Heart left ventricle (tissue), 16 donors: Measurements from ENCODE around the gene RAD51B. TPM values are rescaled to one million over a fixed set of nuclear protein-coding genes. Genes with fewer than 3 reads are reported as not detected.

Experiments
- ATAC-seq, 4 donors: fragments of 200-7000 bp; cut with Tn5 transposase; one replicate each; pipeline ENCODE4 v1.9.1; 2020 to 2022; ENCODE audit warnings: moderate library complexity in 4 of 4, mild to moderate bottlenecking in 3 of 4, moderate number of reproducible peaks in 1 of 4
- DNase-seq, 5 donors: peaks; one replicate each; pipeline ENCODE4 v3.0.0-alpha.2; 2020
- H3K27ac ChIP-seq, 12 donors: fragments of 200-600 bp; sonication (generic) in 4 of 12; one replicate each; pipeline versions ENCODE4 v1.5.0 to v1.8.0; 2016 to 2022; ENCODE audit warnings: mild to moderate bottlenecking in 2 of 12
- H3K27me3 ChIP-seq, 9 donors: fragments of 200-600 bp; sonication (generic) in 2 of 9; one replicate each; pipeline versions ENCODE4 v1.5.1 to v1.8.0; 2016 to 2022; ENCODE audit warnings: mild to moderate bottlenecking in 3 of 9
- H3K36me3 ChIP-seq, 9 donors: fragments of 200-600 bp; sonication (generic) in 2 of 9; one replicate each; pipeline versions ENCODE4 v1.5.0 to v1.8.0; 2018 to 2022; ENCODE audit warnings: mild to moderate bottlenecking in 2 of 9
- H3K4me1 ChIP-seq, 12 donors: fragments of 200-600 bp; sonication (generic) in 4 of 12; one replicate each; pipeline versions ENCODE4 v1.5.0 to v1.8.0; 2016 to 2022; ENCODE audit warnings: mild to moderate bottlenecking in 3 of 12
- H3K4me3 ChIP-seq, 12 donors: fragments of 200-600 bp; sonication (generic) in 4 of 12; one replicate each; pipeline versions ENCODE4 v1.5.0 to v1.8.0; 2017 to 2022; ENCODE audit warnings: mild to moderate bottlenecking in 9 of 12, moderate library complexity in 4 of 12
- H3K9me3 ChIP-seq, 12 donors: fragments of 200-600 bp; sonication (generic) in 4 of 12; one replicate each; pipeline versions ENCODE4 v1.5.0 to v1.8.0; 2016 to 2022; ENCODE audit warnings: mild to moderate bottlenecking in 1 of 12
- POLR2A ChIP-seq, 2 donors: fragments of 450-650 bp; IDR thresholded peaks; one replicate each; pipeline ENCODE4 v1.6.1; 2017; ENCODE audit warnings: antibody characterized with exemption in 2 of 2, mild to moderate bottlenecking in 2 of 2, moderate library complexity in 2 of 2
- WGBS, 4 donors: extraction: QIAGEN DNeasy Blood & Tissue Kit in 2 of 4; methylation state at CpG; one replicate each; pipeline versions ENCODE4 v1.1.5 to v1.1.7; 2013 to 2018; 5-methylcytosine and 5-hydroxymethylcytosine counted together
- intact Hi-C, 10 donors: fragments of 100-400 bp; cut with DNase I; formaldehyde crosslinking; loops; one replicate each; pipeline versions ENCODE4 v1.11.1 to v1.14.2; 2022
- polyA plus RNA-seq, 2 donors: library from polyadenylated mRNA; stranded (reverse); fragments of 200-250 nt; gene quantifications; one replicate each; pipeline ENCODE4 v1.2.3, GENCODE V29; 2013
- total RNA-seq, 9 donors: library from RNA; depleted of rRNA in 2 of 9; stranded (reverse); fragments of >200 nt in 2 of 9; fragmentation: NEBNext Ultra II Directional in 3 of 9; extraction: Animal tissue kit (Norgen Biotek cat#: 25700) in 3 of 9; gene quantifications; one replicate each; pipeline versions ENCODE4 v1.1.0 to v1.2.4, GENCODE V29; 2016 to 2023
- TF ChIP-seq, protein P1 (sequence below), 12 donors: fragments of 200-600 bp; sonication (generic) in 4 of 12; IDR thresholded peaks; one replicate each; pipeline versions ENCODE4 v1.5.0 to v1.8.0; 2018 to 2022; ENCODE audit warnings: antibody characterized with exemption in 12 of 12, mild to moderate bottlenecking in 5 of 12
- donor health status: ischemic (EF 13 %, LVEDD 7.1; RV severe dilation, severe dysfunction).
- donor health status: healthy with polysubstance abuse.
- donor health status: DM: no; HTN: yes; CAD: no.
- donor health status: DM: no; HTN: no; CAD: no.
- donor health status: ischemic (EF 25% LVEDD 6.9; RV normal size, moderate dysfunction).
- donor health status: ischemic (EF 25% LVEDD 5.7; RV mildly dilated, moderate dysfunction).
- donor health status: healthy.
- donor health status: DM: yes; HTN: yes; CAD: no.
- donor health status: ischemic (EF 35%, LVEDD 5.7; RV mildly dilated, moderate dysfunction).
- donor health status: nonischemic (EF 11% LVEDD 7.7; RV severe dilation, severe dysfunction).
- donor health status: DM: yes; HTN: yes; CAD: no.
- donor health status: PGD.
- donor health status: ischemic (EF 29% LVEDD 5.4; RV normal size, mild dysfunction).
- donor health status: nonischemic (EF 23%, LVEDD 6.1; RV moderate dilation, normal function).

Gene RAD51B
- total and polyA plus RNA-seq, 11 donors = 1.3 to 11.3 (median 3.2) TPM

DNA sequence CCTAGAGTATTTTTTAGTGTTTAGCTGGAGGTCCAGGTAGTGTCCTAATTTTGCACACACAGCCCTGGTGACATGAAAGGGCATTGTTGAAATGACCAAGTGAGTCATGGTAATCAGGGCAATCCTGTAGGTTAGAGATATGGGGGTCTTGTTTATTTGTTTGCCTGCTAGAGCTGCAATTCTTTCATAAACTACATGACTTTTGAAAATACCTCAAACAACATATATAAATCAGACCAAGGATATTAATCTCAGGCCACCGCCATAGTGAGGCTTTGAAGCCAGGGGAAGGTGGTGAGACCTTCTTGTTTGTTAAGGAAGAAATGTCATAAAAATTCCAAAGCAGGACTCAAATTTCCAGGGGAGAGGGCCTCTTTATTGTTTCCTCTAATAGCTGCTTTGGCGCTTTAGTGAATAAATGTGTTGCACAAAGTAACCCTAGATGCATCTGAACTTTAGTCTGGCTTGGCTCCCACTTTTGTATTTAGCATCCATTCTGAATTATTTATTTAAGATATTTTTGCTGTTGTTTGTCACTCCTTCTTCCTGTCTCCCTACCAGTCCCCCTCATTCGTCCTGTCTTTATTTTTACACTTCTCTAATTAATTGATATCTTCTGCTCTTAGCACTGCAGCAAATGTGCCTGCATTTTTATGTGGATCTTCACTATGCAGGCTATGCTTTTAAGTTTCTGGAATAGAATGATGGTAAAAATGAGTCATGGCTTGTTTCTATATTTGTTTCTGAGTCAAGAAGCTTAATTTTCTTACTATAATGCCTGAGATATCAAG is 430.3 kb downstream of the RAD51B start:
- 44 to 59% (median 49%) methylated on average over 3 of the region's 3 CpGs for WGBS, 4 donors
- intact Hi-C loops = loop anchor here (1.0 to 10.0 kb wide), 24 partner anchors 55 to 567 kb away; partner anchors contain the start of gene ZFP36L1 (in 3 of the 10)

DNA sequence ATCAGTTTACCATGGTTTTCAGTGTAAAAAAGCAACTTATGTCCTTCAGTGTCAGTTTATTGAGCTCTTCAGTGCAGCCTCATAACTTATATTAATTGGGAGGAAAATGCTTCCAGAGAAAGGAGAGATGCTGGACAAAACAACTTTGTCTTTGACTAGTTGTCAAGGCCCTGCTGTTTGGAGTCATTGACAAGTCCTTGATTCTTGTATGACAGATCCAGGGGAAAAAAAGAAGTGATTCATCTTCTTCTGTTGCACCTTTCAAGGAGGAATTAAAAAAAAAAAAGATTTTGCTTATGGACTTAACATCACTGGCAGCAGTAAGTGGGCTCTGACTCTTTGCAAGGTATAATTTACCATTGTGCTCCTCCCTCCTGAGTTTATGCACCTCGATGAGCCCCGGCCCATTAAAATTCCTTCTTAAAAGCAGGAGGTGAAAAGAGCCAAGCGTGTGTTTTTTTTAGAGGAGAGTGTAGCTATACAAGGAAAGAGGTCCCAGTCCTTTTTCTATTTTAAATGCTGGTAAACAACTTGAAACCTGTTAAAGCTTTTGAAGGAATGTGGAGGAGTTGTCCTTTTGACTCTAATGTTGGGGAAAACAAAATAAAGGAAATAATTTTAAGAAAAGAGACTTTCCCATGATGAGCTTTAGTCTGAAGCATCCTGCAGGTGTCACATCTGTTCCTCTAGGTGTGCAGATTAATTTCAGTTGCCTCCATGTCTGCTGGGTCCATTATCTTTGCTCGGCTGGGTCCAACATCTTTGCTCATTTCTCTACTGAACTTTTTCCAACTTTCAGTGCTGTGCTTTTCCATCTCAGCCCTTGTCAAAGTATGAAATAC is 431.6 kb downstream of the RAD51B start:
- Histone ChIP-seq H3K27ac (peak overlapping the region in 10 of 12 donors; percentile 3 to 91 (median 44)), H3K4me1 (peaks cover 13 to 59% (median 55%) of the 10 kb centered on the region in 12 donors), H3K4me3 (no peak overlapping the region), H3K27me3 (no peaks in the 10 kb centered on the region), H3K9me3 (no peaks in the 10 kb centered on the region), H3K36me3 (no peaks in the 10 kb centered on the region)
- ATAC-seq (no peak), DNase-seq (no peak)
- TF ChIP-seq POLR2A (IDR thresholded peaks at IDR 0.05) = no peak
- TF ChIP-seq, protein P1, sequence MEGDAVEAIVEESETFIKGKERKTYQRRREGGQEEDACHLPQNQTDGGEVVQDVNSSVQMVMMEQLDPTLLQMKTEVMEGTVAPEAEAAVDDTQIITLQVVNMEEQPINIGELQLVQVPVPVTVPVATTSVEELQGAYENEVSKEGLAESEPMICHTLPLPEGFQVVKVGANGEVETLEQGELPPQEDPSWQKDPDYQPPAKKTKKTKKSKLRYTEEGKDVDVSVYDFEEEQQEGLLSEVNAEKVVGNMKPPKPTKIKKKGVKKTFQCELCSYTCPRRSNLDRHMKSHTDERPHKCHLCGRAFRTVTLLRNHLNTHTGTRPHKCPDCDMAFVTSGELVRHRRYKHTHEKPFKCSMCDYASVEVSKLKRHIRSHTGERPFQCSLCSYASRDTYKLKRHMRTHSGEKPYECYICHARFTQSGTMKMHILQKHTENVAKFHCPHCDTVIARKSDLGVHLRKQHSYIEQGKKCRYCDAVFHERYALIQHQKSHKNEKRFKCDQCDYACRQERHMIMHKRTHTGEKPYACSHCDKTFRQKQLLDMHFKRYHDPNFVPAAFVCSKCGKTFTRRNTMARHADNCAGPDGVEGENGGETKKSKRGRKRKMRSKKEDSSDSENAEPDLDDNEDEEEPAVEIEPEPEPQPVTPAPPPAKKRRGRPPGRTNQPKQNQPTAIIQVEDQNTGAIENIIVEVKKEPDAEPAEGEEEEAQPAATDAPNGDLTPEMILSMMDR (IDR thresholded peaks at IDR 0.05) = peak in 1 of 12 donors; percentile 24
- intact Hi-C loops = loop anchor here in 7 of 10 donors (10.0 kb wide), 10 partner anchors 54 to 534 kb away; no protein-coding TSS in a partner anchor
- 42 to 48% (median 44%) methylated on average over 4 of the region's 4 CpGs for WGBS, 4 donors

More for the DNA sequence above, 430.3 kb downstream of the RAD51B start:
- Histone ChIP-seq H3K36me3 (no peaks in the 10 kb centered on the region), H3K27ac (peak overlapping the region in 11 of 12 donors; percentile 3 to 91 (median 52)), H3K4me3 (no peak overlapping the region), H3K9me3 (no peaks in the 10 kb centered on the region), H3K27me3 (no peaks in the 10 kb centered on the region), H3K4me1 (peaks cover 17 to 72% (median 68%) of the 10 kb centered on the region in 12 donors)
- TF ChIP-seq, protein P1 (IDR thresholded peaks at IDR 0.05) = no peak
- no peak for TF ChIP-seq POLR2A (IDR thresholded peaks at IDR 0.05)
- DNase-seq (no peak), ATAC-seq (no peak)

DNA sequence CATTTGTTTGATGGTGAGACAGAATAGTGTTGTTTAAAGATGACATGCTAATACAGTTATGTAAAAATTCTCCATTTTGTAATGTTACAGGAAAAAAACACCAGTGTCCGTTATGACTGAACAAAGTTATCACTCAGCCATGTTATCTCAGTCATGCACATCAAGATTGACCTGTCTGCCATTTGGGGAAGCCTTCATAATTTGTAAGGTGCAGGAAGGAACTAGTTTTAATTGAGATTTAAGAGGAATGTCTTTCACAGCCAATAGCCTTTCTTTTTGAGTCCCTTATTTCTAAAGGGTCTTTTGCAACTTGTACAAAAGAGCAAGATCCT is 432.2 kb downstream of the RAD51B start:
- no peak for DNase-seq
- WGBS, 4 donors = 55 to 74% (median 63%) methylated on average over 1 of the region's 1 CpG
- Histone ChIP-seq H3K27ac (peak overlapping the region in 8 of 12 donors; percentile 3 to 91 (median 59)), H3K9me3 (no peaks in the 10 kb centered on the region), H3K27me3 (no peaks in the 10 kb centered on the region), H3K36me3 (no peaks in the 10 kb centered on the region), H3K4me1 (peaks cover 12 to 53% (median 49%) of the 10 kb centered on the region in 12 donors), H3K4me3 (no peak overlapping the region)
- TF ChIP-seq, protein P1 (IDR thresholded peaks at IDR 0.05) = no peak
- no peak for TF ChIP-seq POLR2A (IDR thresholded peaks at IDR 0.05)
- intact Hi-C loops = loop anchor here in 7 of 10 donors (10.0 kb wide), 10 partner anchors 53 to 533 kb away; no protein-coding TSS in a partner anchor
- ATAC-seq = no peak
